Activated CD8-positive, alpha-beta T cell treated with anti-CD3 and anti-CD28 coated beads, Interleukin-2, amount 10 ng/mL, durations not matched to agents 7 days and 5 days (primary cell): ENCODE results near the gene MAMDC4. TPM values are rescaled to one million over a fixed set of nuclear protein-coding genes. Genes with fewer than 3 reads are reported as not detected.
"Not testable (repeated sequence)": the region's sequence is repeated elsewhere in the genome, so short reads cannot be mapped to it uniquely, and the experiment has no call there.

Experiments
- ATAC-seq: fragments of 150-1000 bp; cut with Tn5 transposase; one replicate; pipeline ENCODE4 v1.10.0; 2021; ENCODE audit warnings: moderate library complexity
- CTCF ChIA-PET: fragments of 350-600 bp; sonication (Branson Sonifier 250); formaldehyde crosslinking; loops from one replicate; lab custom pipeline; 2021; ENCODE audit warnings: antibody characterized with exemption; lab: Charles Lee
- POLR2A ChIA-PET: fragments of 350-600 bp; sonication (Branson Sonifier 250); formaldehyde crosslinking; loops from one replicate; lab custom pipeline; 2021; ENCODE audit warnings: antibody characterized with exemption; lab: Charles Lee
- DNase-seq: peaks from one replicate; pipeline ENCODE4 v3.0.0-alpha.2; 2020
- H3K27ac Mint-ChIP-seq: one replicate; pipeline ENCODE4 v1.8.0; 2021; ENCODE audit warnings: mild to moderate bottlenecking, mixed read lengths
- H3K27me3 Mint-ChIP-seq: one replicate; pipeline ENCODE4 v1.8.0; 2021; ENCODE audit warnings: low read depth, mixed read lengths
- H3K36me3 Mint-ChIP-seq: one replicate; pipeline ENCODE4 v1.8.0; 2021; ENCODE audit warnings: low read depth, mixed read lengths
- H3K4me1 Mint-ChIP-seq: one replicate; pipeline ENCODE4 v1.8.0; 2021; ENCODE audit warnings: low read depth, mixed read lengths
- H3K4me3 Mint-ChIP-seq: one replicate; pipeline ENCODE4 v1.8.0; 2021; ENCODE audit warnings: mild to moderate bottlenecking, mixed read lengths
- H3K9me3 Mint-ChIP-seq: one replicate; pipeline ENCODE4 v1.8.0; 2022; ENCODE audit warnings: mixed read lengths; ENCODE audit not compliant: insufficient read depth
- total RNA-seq, 2 experiments: library from RNA; stranded (reverse); gene quantifications; one replicate each; pipeline ENCODE4 v1.2.3, GENCODE V29; 2021

The MAMDC4 gene
- total RNA-seq, 2 experiments from 2014 or later, result 14.7 to 15.8 TPM

- no peaks in the 10 kb centered on the region for H3K9me3 Mint-ChIP-seq
- no peaks in the 10 kb centered on the region for H3K27me3 Mint-ChIP-seq
- no peak overlapping the region for H3K4me3 Mint-ChIP-seq
- POLR2A ChIA-PET, result no interaction called here
- CTCF ChIA-PET, result no interaction called here
- no peak overlapping the region for H3K27ac Mint-ChIP-seq
- DNase-seq, result no peak
- no peak for ATAC-seq
- peaks cover 13% of the 10 kb centered on the region for H3K36me3 Mint-ChIP-seq
- peaks cover under 1% of the 10 kb centered on the region for H3K4me1 Mint-ChIP-seq
Observed at GRCh38 chr9:136826188-136826541, 26.0 kb upstream of the MAMDC4 start.

- Mint-ChIP-seq H3K9me3 (no peaks in the 10 kb centered on the region), H3K4me3 (no peak overlapping the region), H3K4me1 (no peaks in the 10 kb centered on the region), H3K27me3 (no peaks in the 10 kb centered on the region), H3K36me3 (peaks cover 13% of the 10 kb centered on the region), H3K27ac (no peak overlapping the region)
- CTCF ChIA-PET, result interaction anchor here (1.5 kb wide), 1 partner anchor 15 kb away, joined by 4 read pairs; the partner anchor contains the start of gene AJM1
- POLR2A ChIA-PET, result no interaction called here
- DNase-seq (no peak), ATAC-seq (no peak)
Observed at GRCh38 chr9:136826703-136827582, 25.2 kb upstream of the MAMDC4 start.

DNA sequence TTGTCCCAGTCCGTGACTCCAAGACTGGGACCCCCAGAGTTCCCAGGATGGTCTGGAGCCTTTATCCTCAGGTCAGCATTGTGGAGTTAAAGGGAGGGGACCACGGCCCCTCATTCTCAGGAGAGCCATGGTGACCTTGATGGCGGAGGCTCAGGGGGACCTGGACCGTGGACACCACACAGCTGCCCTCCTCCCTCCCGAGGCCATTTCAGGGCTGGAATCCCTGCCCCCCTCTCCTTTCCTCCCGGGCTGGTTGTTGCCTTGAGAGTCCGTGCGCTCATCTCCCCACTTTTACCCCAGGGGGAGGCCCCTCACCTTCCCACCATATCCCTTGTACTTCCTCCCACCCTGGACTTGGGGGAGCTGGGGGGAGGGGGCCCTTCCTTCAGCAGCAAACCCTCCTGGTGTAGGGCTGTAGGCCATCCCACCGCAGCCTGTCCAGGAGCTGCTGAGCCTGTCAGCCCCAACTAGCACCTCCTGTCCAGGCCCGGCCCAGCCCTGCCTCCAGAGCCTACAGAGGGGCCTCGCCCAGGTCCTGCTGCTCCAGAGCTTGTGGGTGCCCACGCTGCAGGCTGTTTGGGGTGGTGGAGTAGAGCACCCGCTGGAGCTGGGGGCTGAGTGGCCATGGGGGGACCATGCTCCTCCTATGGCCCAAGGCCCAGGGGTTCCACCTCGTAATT is 24.2 kb upstream of the MAMDC4 start:
- ChIA-PET CTCF (interaction anchor here (0.9 to 1.5 kb wide), 2 partner anchors 14 to 208 kb away, joined by 3 to 4 read pairs; partner anchors contain the start of gene AJM1), POLR2A (interaction anchor here (0.6 kb wide), 1 partner anchor 198 kb away, joined by 3 read pairs; no protein-coding TSS in a partner anchor)
- no peaks in the 10 kb centered on the region for H3K27me3 Mint-ChIP-seq

GRCh38 chr9:136828474-136829140 is 23.5 kb upstream of the MAMDC4 start:
- POLR2A ChIA-PET, result no interaction called here
- CTCF ChIA-PET, result interaction anchor here (0.9 to 1.5 kb wide), 3 partner anchors 14 to 207 kb away, joined by 3 to 4 read pairs (median 3); partner anchors contain the start of gene AJM1

More for the DNA sequence above, 24.2 kb upstream of the MAMDC4 start:
- DNase-seq (no peak), ATAC-seq (no peak)
- no peak overlapping the region for H3K27ac Mint-ChIP-seq
- no peak overlapping the region for H3K4me3 Mint-ChIP-seq
- peaks cover 15% of the 10 kb centered on the region for H3K36me3 Mint-ChIP-seq
- no peaks in the 10 kb centered on the region for H3K4me1 Mint-ChIP-seq
- H3K9me3 Mint-ChIP-seq, result no peaks in the 10 kb centered on the region

GRCh38 chr9:136829412-136829811 is 22.7 kb upstream of the MAMDC4 start:
- POLR2A ChIA-PET, result no interaction called here

More at GRCh38 chr9:136828474-136829140, 23.5 kb upstream of the MAMDC4 start:
- peaks cover 15% of the 10 kb centered on the region for H3K36me3 Mint-ChIP-seq
- no peak for DNase-seq
- no peak overlapping the region for H3K4me3 Mint-ChIP-seq
- ATAC-seq, result no peak
- no peak overlapping the region for H3K27ac Mint-ChIP-seq
- no peaks in the 10 kb centered on the region for H3K4me1 Mint-ChIP-seq
- H3K9me3 Mint-ChIP-seq, result no peaks in the 10 kb centered on the region
- H3K27me3 Mint-ChIP-seq, result no peaks in the 10 kb centered on the region

GRCh38 chr9:136829981-136830885 is 21.9 kb upstream of the MAMDC4 start:
- DNase-seq, result no peak
- Mint-ChIP-seq H3K4me1 (no peaks in the 10 kb centered on the region), H3K4me3 (no peak overlapping the region), H3K36me3 (peaks cover 15% of the 10 kb centered on the region), H3K27ac (no peak overlapping the region), H3K9me3 (no peaks in the 10 kb centered on the region), H3K27me3 (no peaks in the 10 kb centered on the region)
- no peak for ATAC-seq
- CTCF ChIA-PET, result no interaction called here
- POLR2A ChIA-PET, result no interaction called here

More at GRCh38 chr9:136829412-136829811, 22.7 kb upstream of the MAMDC4 start:
- CTCF ChIA-PET, result interaction anchor here (1.2 kb wide), 1 partner anchor 37 kb away, joined by 3 read pairs; no protein-coding TSS in a partner anchor
- Mint-ChIP-seq H3K4me3 (no peak overlapping the region), H3K36me3 (peaks cover 15% of the 10 kb centered on the region), H3K27me3 (no peaks in the 10 kb centered on the region), H3K27ac (no peak overlapping the region), H3K4me1 (no peaks in the 10 kb centered on the region), H3K9me3 (no peaks in the 10 kb centered on the region)
- ATAC-seq, result no peak
- no peak for DNase-seq

DNA sequence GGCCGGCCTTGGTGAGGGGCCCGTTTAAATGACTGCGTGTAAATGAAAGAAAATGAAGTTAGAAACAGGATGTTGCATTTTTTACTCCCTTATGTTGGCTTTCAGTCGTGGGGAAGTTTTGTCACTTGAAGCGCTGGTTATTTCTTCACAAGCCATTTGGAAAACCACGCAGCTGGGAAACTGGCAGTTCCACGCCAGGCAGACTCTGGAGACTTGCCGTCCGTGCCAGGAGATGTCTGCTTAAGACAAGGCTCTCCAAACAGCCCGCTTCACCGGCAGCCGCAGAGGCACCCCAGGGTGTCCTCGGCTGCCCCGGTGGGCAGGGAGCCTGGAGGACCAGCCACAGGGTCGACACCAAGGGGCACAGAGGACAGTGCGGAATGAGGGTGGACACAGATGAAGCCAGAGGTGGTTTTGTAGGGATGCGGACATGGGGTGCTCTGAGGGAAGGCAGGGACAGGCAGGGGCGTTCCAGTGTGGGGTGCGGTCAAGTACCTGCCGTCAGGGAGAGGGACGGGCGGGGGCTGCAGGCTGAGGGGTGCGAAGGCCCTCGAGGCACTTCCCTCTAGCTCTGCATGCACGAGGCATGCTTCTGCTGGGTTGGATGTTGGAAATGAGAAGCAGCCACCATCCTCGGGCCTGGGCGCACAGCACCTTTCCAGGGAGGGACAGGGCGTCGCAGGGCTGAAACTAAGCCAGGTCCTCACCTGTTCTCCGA is 21.0 kb upstream of the MAMDC4 start:
- Mint-ChIP-seq H3K27me3 (no peaks in the 10 kb centered on the region), H3K4me3 (no peak overlapping the region), H3K27ac (no peak overlapping the region), H3K4me1 (no peaks in the 10 kb centered on the region), H3K36me3 (peaks cover 12% of the 10 kb centered on the region), H3K9me3 (no peaks in the 10 kb centered on the region)
- DNase-seq (no peak), ATAC-seq (no peak)
- POLR2A ChIA-PET, result no interaction called here
- CTCF ChIA-PET, result no interaction called here

DNA sequence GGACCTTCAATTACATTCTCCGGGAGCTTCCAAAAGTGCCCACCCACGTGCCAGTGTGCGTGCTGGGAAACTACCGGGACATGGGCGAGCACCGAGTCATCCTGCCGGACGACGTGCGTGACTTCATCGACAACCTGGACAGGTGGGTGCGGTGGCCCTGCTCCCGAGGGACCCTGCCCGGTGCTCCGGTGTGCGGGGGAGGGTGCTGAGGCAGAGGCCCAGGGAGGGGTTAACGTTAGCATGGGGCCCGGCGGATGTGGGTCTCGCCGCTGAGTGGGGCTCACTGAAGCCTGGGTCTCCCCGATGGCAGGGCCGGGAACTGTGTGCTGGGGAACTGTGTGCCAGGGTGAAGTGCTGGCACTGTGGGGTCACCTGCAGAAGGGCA is 20.4 kb upstream of the MAMDC4 start:
- DNase-seq, result no peak
- no peaks in the 10 kb centered on the region for H3K4me1 Mint-ChIP-seq

DNA sequence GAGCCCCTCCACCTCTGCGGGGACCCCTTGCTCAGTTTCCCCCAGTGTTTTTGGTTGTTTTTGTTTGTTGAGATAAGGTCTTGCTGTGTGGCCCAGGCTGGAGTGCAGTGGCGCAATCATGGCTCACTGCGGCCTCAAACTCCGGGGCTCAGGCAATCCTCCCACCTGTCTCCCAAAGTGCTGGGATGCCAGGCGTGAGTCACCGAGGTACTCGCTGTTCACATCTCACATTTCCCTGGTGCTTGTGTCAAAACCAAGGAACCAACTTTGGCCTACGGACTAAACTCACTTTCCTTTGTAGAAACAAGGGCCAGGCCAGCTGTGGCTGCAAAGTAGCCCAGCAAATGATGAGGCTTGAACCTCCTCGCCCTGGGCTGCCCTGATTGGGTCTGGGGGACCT is 19.6 kb upstream of the MAMDC4 start:
- H3K27me3 Mint-ChIP-seq, result no peaks in the 10 kb centered on the region
- CTCF ChIA-PET, result interaction anchor here (1.5 kb wide), 1 partner anchor 10 kb away, joined by 3 read pairs; the partner anchor contains the start of gene AJM1
- DNase-seq, result no peak

More for the DNA sequence above, 20.4 kb upstream of the MAMDC4 start:
- CTCF ChIA-PET, result no interaction called here
- H3K9me3 Mint-ChIP-seq, result no peaks in the 10 kb centered on the region
- POLR2A ChIA-PET, result no interaction called here
- peaks cover 12% of the 10 kb centered on the region for H3K36me3 Mint-ChIP-seq
- no peaks in the 10 kb centered on the region for H3K27me3 Mint-ChIP-seq
- H3K4me3 Mint-ChIP-seq, result no peak overlapping the region
- ATAC-seq, result no peak
- no peak overlapping the region for H3K27ac Mint-ChIP-seq

GRCh38 chr9:136833381-136834048 is 18.6 kb upstream of the MAMDC4 start:
- DNase-seq, POLR2A ChIA-PET, ATAC-seq, H3K27me3 Mint-ChIP-seq, H3K4me3 Mint-ChIP-seq, H3K27ac Mint-ChIP-seq, H3K9me3 Mint-ChIP-seq, H3K4me1 Mint-ChIP-seq: not testable (repeated sequence)
- CTCF ChIA-PET, result interaction anchor here (1.5 kb wide), 1 partner anchor 9 kb away, joined by 3 read pairs; the partner anchor contains the start of gene AJM1
- peaks cover 15% of the 10 kb centered on the region for H3K36me3 Mint-ChIP-seq

More for the DNA sequence above, 19.6 kb upstream of the MAMDC4 start:
- H3K27ac Mint-ChIP-seq, result no peak overlapping the region
- ATAC-seq, result no peak
- no peak overlapping the region for H3K4me3 Mint-ChIP-seq
- peaks cover 12% of the 10 kb centered on the region for H3K36me3 Mint-ChIP-seq
- no peaks in the 10 kb centered on the region for H3K9me3 Mint-ChIP-seq
- POLR2A ChIA-PET, result no interaction called here
- no peaks in the 10 kb centered on the region for H3K4me1 Mint-ChIP-seq
